Activated T-cell treated with anti-CD3 and anti-CD28 coated beads for 1 hour (primary cell): ENCODE data around the gene ERCC6L2.

Source experiments
- DNase-seq: peaks from one replicate; pipeline ENCODE4 v3.0.0-alpha.2; 2020; ENCODE audit warnings: low read depth

The ERCC6L2 gene

GRCh38 chr9:95927271-95928004 lies 51.9 kb downstream of the ERCC6L2 start:
- DNase-seq = no peak

- no peak for DNase-seq
Measured at GRCh38 chr9:95930277-95930676, 54.8 kb downstream of the ERCC6L2 start.

GRCh38 chr9:95935861-95936578 lies 60.5 kb downstream of the ERCC6L2 start:
- no peak for DNase-seq

- no peak for DNase-seq
Measured at GRCh38 chr9:95936579-95937075, 61.1 kb downstream of the ERCC6L2 start.

- DNase-seq = no peak
Measured at GRCh38 chr9:95937131-95937530, 61.6 kb downstream of the ERCC6L2 start.

- DNase-seq = no peak
Measured at GRCh38 chr9:95938724-95939123, 63.2 kb downstream of the ERCC6L2 start.

GRCh38 chr9:95939472-95939871 lies 64.0 kb downstream of the ERCC6L2 start:
- DNase-seq = no peak

GRCh38 chr9:95940265-95940664 lies 64.8 kb downstream of the ERCC6L2 start:
- no peak for DNase-seq

GRCh38 chr9:95942016-95942415 lies 66.5 kb downstream of the ERCC6L2 start:
- DNase-seq = no peak

GRCh38 chr9:95947118-95947517 lies 71.6 kb downstream of the ERCC6L2 start:
- DNase-seq = no peak

GRCh38 chr9:95952471-95952870 lies 77.0 kb downstream of the ERCC6L2 start:
- no peak for DNase-seq

GRCh38 chr9:95953986-95954385 lies 78.5 kb downstream of the ERCC6L2 start:
- no peak for DNase-seq

GRCh38 chr9:95954940-95955339 lies 79.4 kb downstream of the ERCC6L2 start:
- DNase-seq = no peak

GRCh38 chr9:95962936-95963335 lies 87.4 kb downstream of the ERCC6L2 start:
- DNase-seq = no peak

GRCh38 chr9:95963659-95964058 lies 88.2 kb downstream of the ERCC6L2 start:
- DNase-seq = no peak

GRCh38 chr9:95966306-95966705 lies 90.8 kb downstream of the ERCC6L2 start:
- no peak for DNase-seq

- DNase-seq = no peak
Measured at GRCh38 chr9:95970317-95970716, 94.8 kb downstream of the ERCC6L2 start.

- DNase-seq = no peak
Measured at GRCh38 chr9:95971815-95972214, 96.3 kb downstream of the ERCC6L2 start.

GRCh38 chr9:95974389-95974788 lies 98.9 kb downstream of the ERCC6L2 start:
- DNase-seq = no peak

- DNase-seq = no peak
Measured at GRCh38 chr9:95977371-95977770, 101.9 kb downstream of the ERCC6L2 start.

- DNase-seq = no peak
Measured at GRCh38 chr9:95978106-95978505, 102.6 kb downstream of the ERCC6L2 start.

GRCh38 chr9:95979446-95979845 lies 104.0 kb downstream of the ERCC6L2 start:
- DNase-seq = no peak
